GM19395 (cell line): Measurements from ENCODE around the gene CD226.

ENCODE experiments used
- ATAC-seq: cut with Tn5 transposase; IDR thresholded peaks from one replicate; pipeline ENCODE4 v1.9.1; 2021; ENCODE audit warnings: mild to moderate bottlenecking, moderate library complexity; ENCODE audit not compliant: unreplicated experiment

Gene CD226

GRCh38 chr18:69820538-69820937 is 127.1 kb downstream of the CD226 start:
- ATAC-seq, result no peak

- no peak for ATAC-seq
Observed at GRCh38 chr18:69819460-69819859, 128.2 kb downstream of the CD226 start.

GRCh38 chr18:69817335-69817940 is 130.2 kb downstream of the CD226 start:
- no peak for ATAC-seq

GRCh38 chr18:69814861-69815385 is 132.8 kb downstream of the CD226 start:
- ATAC-seq, result no peak

GRCh38 chr18:69813559-69813958 is 134.1 kb downstream of the CD226 start:
- ATAC-seq, result no peak

- no peak for ATAC-seq
Observed at GRCh38 chr18:69808399-69808798, 139.3 kb downstream of the CD226 start.

GRCh38 chr18:69804776-69805501 is 142.7 kb downstream of the CD226 start:
- ATAC-seq, result no peak
